ENCODE results near the gene ACSM6. TPM values are rescaled to one million over a fixed set of nuclear protein-coding genes. Genes with fewer than 3 reads are reported as not detected.
"Not testable (repeated sequence)": the region's sequence is repeated elsewhere in the genome, so short reads cannot be mapped to it uniquely, and the experiment has no call there.

ACSM6 gene
- total RNA-seq, 2 donors from 2014 or later, result not detected

DNA sequence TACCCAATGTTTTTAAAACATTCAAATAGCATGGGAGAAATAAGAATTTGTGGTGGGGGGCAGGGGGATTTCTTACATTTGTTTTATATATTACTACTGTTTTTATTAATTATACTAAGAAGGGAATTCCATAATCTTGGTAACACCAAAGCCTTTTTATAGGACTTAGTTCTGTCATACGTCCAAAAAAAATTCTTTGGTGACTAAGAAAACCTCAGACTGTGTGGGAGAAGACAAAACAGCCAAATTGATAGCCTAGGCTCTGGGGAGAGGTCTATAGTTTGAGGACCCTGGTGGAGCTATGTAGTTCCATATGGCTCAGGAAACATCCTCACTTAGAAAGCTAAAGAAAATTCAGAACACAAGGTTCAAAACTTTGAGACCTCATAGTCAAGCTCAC lies 23.4 kb downstream of the ACSM6 start:
- intact Hi-C loops (cut with DNase I), result no loop called here
- Histone ChIP-seq H3K9me3 (no peaks in the 10 kb centered on the region), H3K27ac (no peak overlapping the region), H3K4me1 (no peaks in the 10 kb centered on the region), H3K4me3 (no peak overlapping the region), H3K9ac (ENCODE audit: low read depth in 2 of 2, low read length in 2 of 2) (no peak overlapping the region), H3K36me3 (no peaks in the 10 kb centered on the region), H3K27me3 (no peaks in the 10 kb centered on the region)
- TF ChIP-seq CTCF (IDR thresholded peaks at IDR 0.05), result no peak
- DNase-seq, result no peak

GRCh38 chr10:95220539-95220938 lies 26.5 kb downstream of the ACSM6 start:
- no peaks in the 10 kb centered on the region for H3K27me3 ChIP-seq
- H3K4me1 ChIP-seq, result no peaks in the 10 kb centered on the region
- H3K9ac ChIP-seq (ENCODE audit: low read depth in 2 of 2, low read length in 2 of 2), result no peak overlapping the region
- no peak overlapping the region for H3K4me3 ChIP-seq
- no peak for TF ChIP-seq CTCF (IDR thresholded peaks at IDR 0.05)
- no peak for DNase-seq
- no peaks in the 10 kb centered on the region for H3K36me3 ChIP-seq
- intact Hi-C loops (cut with DNase I), result no loop called here
- H3K27ac ChIP-seq, result no peak overlapping the region
- no peaks in the 10 kb centered on the region for H3K9me3 ChIP-seq

GRCh38 chr10:95221124-95221523 lies 27.1 kb downstream of the ACSM6 start:
- DNase-seq, result no peak
- H3K4me3 ChIP-seq, result no peak overlapping the region
- TF ChIP-seq CTCF (IDR thresholded peaks at IDR 0.05), result no peak
- H3K27ac ChIP-seq, result no peak overlapping the region
- no peaks in the 10 kb centered on the region for H3K9me3 ChIP-seq
- H3K27me3 ChIP-seq, result no peaks in the 10 kb centered on the region
- no peaks in the 10 kb centered on the region for H3K4me1 ChIP-seq
- H3K36me3 ChIP-seq, result no peaks in the 10 kb centered on the region
- intact Hi-C loops (cut with DNase I), result no loop called here
- H3K9ac ChIP-seq (ENCODE audit: low read depth in 2 of 2, low read length in 2 of 2), result no peak overlapping the region

DNA sequence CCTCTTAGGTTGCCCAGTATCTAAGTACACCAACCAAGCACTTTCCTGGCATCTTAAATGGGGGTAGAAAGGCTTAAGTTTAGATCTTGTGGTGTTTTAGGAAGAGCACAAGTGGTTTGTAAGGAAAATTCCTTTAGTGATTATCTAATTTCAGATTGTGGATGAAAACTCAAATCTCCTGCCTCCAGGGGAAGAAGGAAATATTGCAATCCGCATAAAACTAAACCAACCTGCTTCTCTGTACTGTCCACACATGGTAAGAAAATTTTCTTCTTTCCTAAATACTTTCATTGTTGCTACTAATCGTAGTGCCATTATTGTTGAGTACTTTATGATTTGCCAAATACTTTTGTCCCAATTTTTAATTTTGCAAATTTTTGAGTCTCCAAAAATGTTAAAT lies 31.1 kb downstream of the ACSM6 start:
- no peak for DNase-seq
- intact Hi-C loops (cut with DNase I), result no loop called here
- Histone ChIP-seq H3K4me3 (no peak overlapping the region), H3K27me3 (no peaks in the 10 kb centered on the region), H3K9me3 (no peaks in the 10 kb centered on the region), H3K36me3 (no peaks in the 10 kb centered on the region), H3K27ac (no peak overlapping the region), H3K9ac (ENCODE audit: low read depth in 2 of 2, low read length in 2 of 2) (no peak overlapping the region), H3K4me1 (no peaks in the 10 kb centered on the region)
- TF ChIP-seq CTCF (IDR thresholded peaks at IDR 0.05), result no peak

- DNase-seq; intact Hi-C loops (cut with DNase I); H3K27ac ChIP-seq; H3K9me3 ChIP-seq; H3K27me3 ChIP-seq; H3K4me3 ChIP-seq; H3K4me1 ChIP-seq; H3K36me3 ChIP-seq; H3K9ac ChIP-seq (ENCODE audit: low read depth in 2 of 2, low read length in 2 of 2): not testable (repeated sequence)
These were observed 35.1 kb downstream of the ACSM6 start for GRCh38 chr10:95228934-95229723.

All from colonic mucosa (tissue), 4 donors.